H9 (cell line): ENCODE data around the gene PTCH1. TPM values are rescaled to one million over a fixed set of nuclear protein-coding genes. Genes with fewer than 3 reads are reported as not detected.
A peak's percentile ranks its signal among the peaks of the same experiment; 100 is the strongest.

Experiments used
- DNase-seq: peaks from one replicate; pipeline ENCODE4 v3.0.0-alpha.2; 2017
- H2AFZ ChIP-seq: one replicate; pipeline ENCODE4 v1.6.1; 2013; ENCODE audit warnings: mild to moderate bottlenecking, low read length, control low read depth, moderate library complexity
- H2AK5ac ChIP-seq: 2 replicates; pipeline ENCODE4 v1.6.1; 2013; ENCODE audit warnings: low read length, control low read depth, mixed read lengths; ENCODE audit not compliant: insufficient read length
- H2BK120ac ChIP-seq: one replicate; pipeline ENCODE4 v1.6.1; 2013; ENCODE audit warnings: low read depth, mild to moderate bottlenecking, low read length, control low read depth, inconsistent platforms; ENCODE audit not compliant: poor library complexity, severe bottlenecking
- H2BK12ac ChIP-seq: 2 replicates; pipeline ENCODE4 v1.6.1; 2013; ENCODE audit warnings: low read length, control low read depth, mixed read lengths, low read depth; ENCODE audit not compliant: insufficient read length
- H2BK15ac ChIP-seq: 2 replicates; pipeline ENCODE4 v1.6.1; 2013; ENCODE audit warnings: low read depth, low read length, control low read depth
- H2BK20ac ChIP-seq: one replicate; pipeline ENCODE4 v1.6.1; 2013; ENCODE audit warnings: low read depth, mild to moderate bottlenecking, low read length, control low read depth, inconsistent platforms; ENCODE audit not compliant: poor library complexity, severe bottlenecking
- H2BK5ac ChIP-seq: 2 replicates; pipeline ENCODE4 v1.6.1; 2013; ENCODE audit warnings: low read length, control low read depth, mixed read lengths; ENCODE audit not compliant: insufficient read length
- H3K14ac ChIP-seq: 2 replicates; pipeline ENCODE4 v1.6.1; 2013; ENCODE audit warnings: low read length, control low read depth; ENCODE audit not compliant: insufficient read depth
- H3K18ac ChIP-seq: 2 replicates; pipeline ENCODE4 v1.6.1; 2013; ENCODE audit warnings: low read depth, mild to moderate bottlenecking, mixed read lengths, low read length, control low read depth; ENCODE audit not compliant: insufficient read length
- H3K23ac ChIP-seq: 2 replicates; pipeline ENCODE4 v1.6.1; 2013; ENCODE audit warnings: low read length, control low read depth, mixed read lengths, low read depth; ENCODE audit not compliant: insufficient read length
- H3K23me2 ChIP-seq: 2 replicates; pipeline ENCODE4 v1.6.1; 2013; ENCODE audit warnings: low read depth, mild to moderate bottlenecking, mixed read lengths, low read length, control low read depth; ENCODE audit not compliant: insufficient read length, poor library complexity, severe bottlenecking
- H3K27ac ChIP-seq: 2 replicates; pipeline ENCODE4 v1.5.1; 2013; ENCODE audit warnings: low read length, control low read depth, mixed read lengths, low read depth; ENCODE audit not compliant: insufficient read length
- H3K27me3 ChIP-seq: 2 replicates; pipeline ENCODE4 v1.6.1; 2013; ENCODE audit warnings: low read length, control low read depth, inconsistent platforms; ENCODE audit not compliant: insufficient read depth
- H3K4ac ChIP-seq: 2 replicates; pipeline ENCODE4 v1.6.1; 2013; ENCODE audit warnings: low read depth, mild to moderate bottlenecking, control low read depth, inconsistent platforms, low read length, moderate library complexity
- H3K4me1 ChIP-seq: 2 replicates; pipeline ENCODE4 v1.6.1; 2013; ENCODE audit warnings: low read length, control low read depth, inconsistent platforms; ENCODE audit not compliant: insufficient read depth
- H3K4me2 ChIP-seq: 2 replicates; pipeline ENCODE4 v1.6.1; 2013; ENCODE audit warnings: low read length, control low read depth, mixed read lengths; ENCODE audit not compliant: insufficient read length, insufficient read depth
- H3K56ac ChIP-seq: 2 replicates; pipeline ENCODE4 v1.6.1; 2013; ENCODE audit warnings: low read depth, mild to moderate bottlenecking, mixed read lengths, low read length, control low read depth; ENCODE audit not compliant: insufficient read length
- H3K79me1 ChIP-seq: 2 replicates; pipeline ENCODE4 v1.6.1; 2013; ENCODE audit warnings: low read depth, mild to moderate bottlenecking, moderate library complexity, low read length, control low read depth, inconsistent platforms; ENCODE audit not compliant: insufficient read depth, poor library complexity, severe bottlenecking
- H3K79me2 ChIP-seq: 2 replicates; pipeline ENCODE4 v1.6.1; 2013; ENCODE audit warnings: low read length, control low read depth, inconsistent platforms; ENCODE audit not compliant: insufficient read depth
- H3K9ac ChIP-seq: 2 replicates; pipeline ENCODE4 v1.6.1; 2013; ENCODE audit warnings: low read length, control low read depth, mixed read lengths; ENCODE audit not compliant: insufficient read length; ENCODE audit errors: extremely low read depth
- H3K9me3 ChIP-seq: one replicate; pipeline ENCODE4 v1.6.1; 2013; ENCODE audit warnings: low read depth, low read length, inconsistent platforms; ENCODE audit not compliant: control insufficient read depth
- H3T11ph ChIP-seq: one replicate; pipeline ENCODE4 v1.6.1; 2013; ENCODE audit warnings: mild to moderate bottlenecking, low read length, control low read depth, inconsistent platforms
- H4K20me1 ChIP-seq: one replicate; pipeline ENCODE4 v1.6.1; 2013; ENCODE audit not compliant: control insufficient read depth, insufficient read length, insufficient read depth
- H4K5ac ChIP-seq: 2 replicates; pipeline ENCODE4 v1.6.1; 2013; ENCODE audit warnings: low read depth, mild to moderate bottlenecking, mixed read lengths, low read length, control low read depth; ENCODE audit not compliant: insufficient read length
- H4K8ac ChIP-seq: replicated peaks from 2 replicates; pipeline ENCODE4 v1.6.1; 2013; ENCODE audit warnings: low read length, control low read depth, mixed read lengths, low read depth; ENCODE audit not compliant: insufficient read length
- H4K91ac ChIP-seq: 2 replicates; pipeline ENCODE4 v1.6.1; 2013; ENCODE audit warnings: low read depth, mild to moderate bottlenecking, moderate library complexity, mixed read lengths, low read length, control low read depth; ENCODE audit not compliant: insufficient read length
- H3K27ac Mint-ChIP-seq, 3 experiments: 2 replicates in 2 of 3; 3 replicates in 1 of 3; pipeline ENCODE4 v1.8.0; 2020 to 2021; ENCODE audit warnings: mixed read lengths in 3 of 3, mild to moderate bottlenecking in 1 of 3, moderate library complexity in 1 of 3
- H3K27me3 Mint-ChIP-seq: 2 replicates; pipeline ENCODE4 v1.8.0; 2021; ENCODE audit warnings: low read depth, mild to moderate bottlenecking, moderate library complexity, mixed read lengths
- H3K36me3 Mint-ChIP-seq, 3 experiments: 2 replicates in 2 of 3; 3 replicates in 1 of 3; pipeline ENCODE4 v1.8.0; 2020 to 2021; ENCODE audit warnings: low read depth in 3 of 3, mixed read lengths in 3 of 3; ENCODE audit not compliant: insufficient read depth in 1 of 3
- H3K4me1 Mint-ChIP-seq, 2 experiments: 2 replicates each; pipeline ENCODE4 v1.8.0; 2020; ENCODE audit warnings: mixed read lengths in 2 of 2
- H3K4me3 Mint-ChIP-seq, 2 experiments: 2 replicates in 1 of 2; 3 replicates in 1 of 2; pipeline ENCODE4 v1.8.0; 2020 to 2021; ENCODE audit warnings: mild to moderate bottlenecking in 2 of 2, mixed read lengths in 2 of 2, moderate library complexity in 1 of 2
- H3K9me3 Mint-ChIP-seq, 2 experiments: 2 replicates in 1 of 2; 3 replicates in 1 of 2; pipeline ENCODE4 v1.8.0; 2020; ENCODE audit warnings: mild to moderate bottlenecking in 2 of 2, mixed read lengths in 2 of 2, moderate library complexity in 1 of 2
- CTCF ChIP-seq: fragments of 200-600 bp; sonication (generic); conservative IDR thresholded peaks from 3 replicates; pipeline ENCODE4 v1.8.0; 2021; ENCODE audit warnings: antibody characterized with exemption, mild to moderate bottlenecking
- WGBS: extraction: QIAGEN DNeasy Blood & Tissue Kit; methylation state at CpG from one replicate; pipeline ENCODE4 v1.1.7; 2013; ENCODE audit warnings: missing lambda C conversion rate, low lambda C conversion rate, mixed read lengths; ENCODE audit not compliant: insufficient read length; ENCODE audit errors: extremely low coverage; 5-methylcytosine and 5-hydroxymethylcytosine counted together
- total RNA-seq: library from RNA; stranded (reverse); gene quantifications from 2 replicates; pipeline ENCODE4 v1.2.1, GENCODE V29; 2021

Gene PTCH1
- total RNA-seq, 1 experiment from 2014 or later = 9.1 TPM

GRCh38 chr9:95512709-95513095 is 4.1 kb downstream of the PTCH1 start:
- H2BK120ac ChIP-seq = no peak overlapping the region
- no peak overlapping the region for H2BK12ac ChIP-seq
- no peak overlapping the region for H3T11ph ChIP-seq
- Mint-ChIP-seq H3K9me3 (peaks cover 0 to 2% of the 10 kb centered on the region in 2 experiments; a peak in 1 of 5 replicates), H3K36me3 (no peaks in the 10 kb centered on the region; a peak in 2 of 7 replicates), H3K27me3 (peaks cover 78% of the 10 kb centered on the region), H3K4me3 (peak overlapping the region; percentile 73 to 91), H3K4me1 (peaks cover 59 to 62% of the 10 kb centered on the region in 2 experiments), H3K27ac (no peak overlapping the region)
- no peak overlapping the region for H4K91ac ChIP-seq
- DNase-seq = no peak
- no peak overlapping the region for H2BK20ac ChIP-seq
- no peak overlapping the region for H3K56ac ChIP-seq
- no peak overlapping the region for H4K5ac ChIP-seq
- no peak for TF ChIP-seq CTCF
- no peak overlapping the region for H3K27ac ChIP-seq
- H4K8ac ChIP-seq = no peak overlapping the region
- no peak overlapping the region for H3K4ac ChIP-seq
- no peak overlapping the region for H2AK5ac ChIP-seq
- no peak overlapping the region for H3K14ac ChIP-seq
- H2BK5ac ChIP-seq = no peak overlapping the region
- no CpG with 5 or more reads among the region's 2 CpGs for WGBS
- no peaks in the 10 kb centered on the region for H3K79me2 ChIP-seq
- H4K20me1 ChIP-seq = no peaks in the 10 kb centered on the region
- no peak overlapping the region for H3K18ac ChIP-seq
- no peak overlapping the region for H3K9ac ChIP-seq
- H3K4me2 ChIP-seq = peak overlapping the region; percentile 60
- H3K9me3 ChIP-seq = no peaks in the 10 kb centered on the region
- no peak overlapping the region for H2BK15ac ChIP-seq
- peaks cover 5% of the 10 kb centered on the region; the same call in 1 of the 2 replicates for H3K4me1 ChIP-seq
- H3K27me3 ChIP-seq = peaks cover 37% of the 10 kb centered on the region
- H3K23ac ChIP-seq = no peak overlapping the region
- H3K23me2 ChIP-seq = peaks cover 44% of the 10 kb centered on the region
- no peaks in the 10 kb centered on the region for H3K79me1 ChIP-seq
- no peak overlapping the region for H2AFZ ChIP-seq
